Stromal cell of bone marrow (primary cell): ENCODE measurements around the gene ARRDC1.
"Not testable (repeated sequence)": the region's sequence is repeated elsewhere in the genome, so short reads cannot be mapped to it uniquely, and the experiment has no call there.

ENCODE experiments used
- DNase-seq: peaks from one replicate; pipeline ENCODE4 v3.0.0-alpha.2; 2012; ENCODE audit warnings: low read depth

Gene ARRDC1

GRCh38 chr9:137605121-137606004 lies at the start of gene ARRDC1:
TSS of gene ARRDC1 (plus strand) at chr9:137605686. CDS start at chr9:137605718, 32 bp downstream.
- DNase-seq, result peak; percentile 70

GRCh38 chr9:137556069-137556838 lies 49.2 kb upstream of the ARRDC1 start:
- no peak for DNase-seq

- no peak for DNase-seq
Measured at GRCh38 chr9:137558127-137558526, 47.4 kb upstream of the ARRDC1 start.

GRCh38 chr9:137564134-137564533 lies 41.4 kb upstream of the ARRDC1 start:
- no peak for DNase-seq

GRCh38 chr9:137564817-137565411 lies 40.6 kb upstream of the ARRDC1 start:
- no peak for DNase-seq

- DNase-seq, result not testable (repeated sequence)
Measured at GRCh38 chr9:137568445-137568844, 37.0 kb upstream of the ARRDC1 start.

GRCh38 chr9:137569609-137570203 lies 35.8 kb upstream of the ARRDC1 start:
- no peak for DNase-seq

- DNase-seq, result no peak
Measured at GRCh38 chr9:137570566-137570965, 34.9 kb upstream of the ARRDC1 start.

- no peak for DNase-seq
Measured at GRCh38 chr9:137574192-137574591, 31.3 kb upstream of the ARRDC1 start.

- no peak for DNase-seq
Measured at GRCh38 chr9:137575364-137575715, 30.1 kb upstream of the ARRDC1 start.

GRCh38 chr9:137575716-137576411 lies 29.6 kb upstream of the ARRDC1 start:
- DNase-seq, result no peak

GRCh38 chr9:137578518-137579258 lies 26.8 kb upstream of the ARRDC1 start, which contains the start of gene DPH7:
TSS of gene DPH7 (minus strand) at chr9:137578925. CDS start at chr9:137578777, 148 bp downstream.
- DNase-seq, result peak; percentile 86

- no peak for DNase-seq
Measured at GRCh38 chr9:137579259-137579604, 26.3 kb upstream of the ARRDC1 start.

- DNase-seq, result no peak
Measured at GRCh38 chr9:137580209-137580953, 25.1 kb upstream of the ARRDC1 start.

GRCh38 chr9:137580954-137581322 lies 24.5 kb upstream of the ARRDC1 start:
- DNase-seq, result no peak

- DNase-seq, result no peak
Measured at GRCh38 chr9:137581361-137582285, 23.9 kb upstream of the ARRDC1 start.

- no peak for DNase-seq
Measured at GRCh38 chr9:137582286-137582860, 23.1 kb upstream of the ARRDC1 start.

GRCh38 chr9:137583347-137583746 lies 22.1 kb upstream of the ARRDC1 start:
- no peak for DNase-seq

- no peak for DNase-seq
Measured at GRCh38 chr9:137583957-137584356, 21.5 kb upstream of the ARRDC1 start.
